K562 (cell line): Measurements from ENCODE around the gene PRDM16. TPM values are rescaled to one million over a fixed set of nuclear protein-coding genes. Genes with fewer than 3 reads are reported as not detected.

Experiments used
- ATAC-seq: fragments of 200-7000 bp; cut with Tn5 transposase; 3 replicates; pipeline ENCODE4 v1.9.1; 2020; ENCODE audit warnings: moderate library complexity
- BruUV-seq: library from RNA; stranded (reverse); fragments of 400-500 nt; replicated peaks from 2 replicates; lab custom pipeline; 2021; lab: Mats Ljungman, UMichigan
- CTCF ChIA-PET: fragments of 300-600 bp; formaldehyde crosslinking; extraction: SDS; loops from one replicate; lab custom pipeline; 2021; ENCODE audit warnings: low intra/inter-chr PET ratio; lab: Yijun Ruan, JAX
- POLR2A ChIA-PET: fragments of 300-600, 350-650 bp; sonication (Branson Sonifier 250); formaldehyde crosslinking; extraction: SDS; loops from one replicate; lab custom pipeline; 2021; ENCODE audit warnings: antibody characterized with exemption, inconsistent platforms; lab: Yijun Ruan, JAX
- DNase-seq, 4 experiments: peaks; one replicate each; pipeline versions ENCODE4 v3.0.0 to v3.0.0-alpha.2; 2011 to 2018; ENCODE audit warnings: low spot score in 3 of 4, mixed read lengths in 3 of 4; ENCODE audit errors: extremely low read depth in 1 of 4
- FAIRE-seq: peaks from 2 replicates; lab custom pipeline; 2011; peaks lifted over from hg19 to GRCh38; lab: Jason Lieb, UNC
- H2AFZ ChIP-seq: 2 replicates; pipeline ENCODE4 v1.6.0; 2011; ENCODE audit warnings: low read depth, low read length, control low read depth, inconsistent platforms
- H3K27ac ChIP-seq: fragments of 200-600 bp; 3 replicates; pipeline ENCODE4 v1.8.0; 2011; ENCODE audit warnings: low read depth, mild to moderate bottlenecking, control low read depth, inconsistent platforms, low read length, moderate library complexity, mixed read lengths; ENCODE audit errors: extremely low read depth
- H3K27me3 ChIP-seq, 2 experiments: fragments of 300-600 bp in 1 of 2; 2 replicates in 1 of 2; 3 replicates in 1 of 2; pipeline versions ENCODE4 v1.6.0 to v1.8.0; 2011; ENCODE audit warnings: inconsistent platforms in 2 of 2, low read length in 2 of 2, mild to moderate bottlenecking in 1 of 2, mixed read lengths in 1 of 2, moderate library complexity in 1 of 2; ENCODE audit not compliant: control insufficient read depth in 2 of 2, insufficient read depth in 2 of 2
- H3K36me3 ChIP-seq: fragments of 300-600 bp; 3 replicates; pipeline ENCODE4 v1.8.0; 2011; ENCODE audit warnings: mild to moderate bottlenecking, low read length, inconsistent platforms; ENCODE audit not compliant: control insufficient read depth, insufficient read depth
- H3K4me1 ChIP-seq, 2 experiments: fragments of 200-600 bp in 1 of 2; replicated peaks in 1 of 2; 2 replicates in 1 of 2; 3 replicates in 1 of 2; pipeline versions ENCODE4 v1.5.1 to v1.8.0; 2011; ENCODE audit warnings: inconsistent platforms in 2 of 2, low read length in 2 of 2, mild to moderate bottlenecking in 1 of 2, mixed read lengths in 1 of 2, moderate library complexity in 1 of 2; ENCODE audit not compliant: control insufficient read depth in 2 of 2, insufficient read depth in 2 of 2
- H3K4me2 ChIP-seq: 2 replicates; pipeline ENCODE4 v1.6.1; 2011; ENCODE audit warnings: low read length, control low read depth, inconsistent platforms, mixed read lengths; ENCODE audit not compliant: insufficient read depth
- H3K4me3 ChIP-seq: fragments of 200-600 bp; sonication (generic), shearing (Covaris generic); 2 replicates; pipeline ENCODE4 v1.5.1; 2016; ENCODE audit warnings: control low read depth, inconsistent platforms
- H3K79me2 ChIP-seq: fragments of 200-600 bp; 3 replicates; pipeline ENCODE4 v1.8.0; 2011; ENCODE audit warnings: low read length, inconsistent platforms; ENCODE audit not compliant: control insufficient read depth, insufficient read depth
- H3K9ac ChIP-seq, 2 experiments: 2 replicates each; pipeline versions ENCODE4 v1.6.0 to v1.6.1; 2011; ENCODE audit warnings: low read depth in 2 of 2, low read length in 2 of 2, control low read depth in 1 of 2, inconsistent platforms in 1 of 2, mild to moderate bottlenecking in 1 of 2, mixed read lengths in 1 of 2; ENCODE audit not compliant: insufficient read depth in 1 of 2
- H3K9me1 ChIP-seq: one replicate; pipeline ENCODE4 v1.6.0; 2011; ENCODE audit warnings: inconsistent platforms, mild to moderate bottlenecking, low read length, moderate library complexity; ENCODE audit not compliant: control insufficient read depth, insufficient read depth
- H3K9me3 ChIP-seq: replicated peaks from 2 replicates; pipeline ENCODE4 v1.5.1; 2011; ENCODE audit warnings: low read depth, low read length, inconsistent platforms; ENCODE audit not compliant: control insufficient read depth, insufficient read depth
- H4K20me1 ChIP-seq: replicated peaks from 2 replicates; pipeline ENCODE4 v1.6.1; 2011; ENCODE audit warnings: low read length, inconsistent platforms, mixed read lengths; ENCODE audit not compliant: control insufficient read depth, insufficient read depth
- CBFB ChIP-seq: sonication (generic); formaldehyde crosslinking; IDR thresholded peaks from 2 replicates; pipeline ENCODE4 v1.4.0; 2020; ENCODE audit warnings: mild to moderate bottlenecking, missing genetic modification reagents
- PCBP2 ChIP-seq: fragments of 200-400 bp; formaldehyde crosslinking; IDR thresholded peaks from 2 replicates; pipeline ENCODE4 v1.6.1; 2018; ENCODE audit warnings: low read length, low read depth, mild to moderate bottlenecking, moderate library complexity; ENCODE audit not compliant: poor library complexity, severe bottlenecking
- RFX7 ChIP-seq: fragments of 250-450 bp; sonication (Bioruptor Pico); IDR thresholded peaks from 2 replicates; pipeline ENCODE4 v1.5.1; 2021; ENCODE audit warnings: mild to moderate bottlenecking
- WGBS: fragments of 100-300 bp; shearing (Covaris generic); methylation state at CpG from one replicate; pipeline ENCODE4 v1.1.6; 2016; ENCODE audit warnings: low coverage, mixed read lengths; ENCODE audit not compliant: insufficient coverage; ENCODE audit errors: missing lambda C conversion rate; 5-methylcytosine and 5-hydroxymethylcytosine counted together
- in situ Hi-C: fragments of 300-500 bp; cut with MboI; formaldehyde crosslinking; loops from 4 replicates; pipeline ENCODE4 v1.15.0; 2018; ENCODE audit warnings: inconsistent platforms, mixed read lengths
- intact Hi-C: fragments of 100-400 bp; cut with micrococcal nuclease; formaldehyde crosslinking; loops from 2 replicates; pipeline ENCODE4 v1.14.2; 2022
- polyA plus RNA-seq, 8 experiments: library from polyadenylated mRNA; depleted of rRNA in 4 of 8; stranded (reverse) in 5 of 8; unstranded in 3 of 8; fragments of >200 nt; fragmentation: Nextera tagmentation in 2 of 8; fragmentation: Illumina TruSeq in 1 of 8; extraction: Ambion mirVana in 2 of 8; extraction: Trizol in 1 of 8; gene quantifications; 2 replicates each; pipeline versions ENCODE4 v1.2.1 to v1.2.3, GENCODE V29; 2011 to 2014; ENCODE audit warnings: inconsistent platforms in 1 of 8, missing spikeins in 1 of 8
- total RNA-seq, 7 experiments: library from RNA; depleted of rRNA in 6 of 7; stranded (reverse); fragments of >200 nt in 6 of 7; fragmentation: Illumina TruSeq in 2 of 7; extraction: Trizol in 2 of 7; gene quantifications; 2 replicates each; pipeline versions ENCODE4 v1.2.1 to v1.2.3, GENCODE V29; 2011 to 2021; ENCODE audit warnings: low replicate concordance in 1 of 7
- TF ChIP-seq, protein P1 (sequence below): fragments of 450-650 bp; conservative IDR thresholded peaks from 2 replicates; pipeline ENCODE4 v1.6.1; 2016; ENCODE audit warnings: missing genetic modification characterization, low read depth, mild to moderate bottlenecking, missing compliant biosample characterization, moderate library complexity

Gene PRDM16
- total and polyA plus RNA-seq, 9 of the 15 experiments (the other 6 are each of a cell fraction or from before 2014, with no cell fraction given): 0.10 to 0.27 TPM; not detected in 7

- Histone ChIP-seq H3K27me3 (peaks cover 24 to 65% of the 10 kb centered on the region in 2 experiments; a peak in 4 of 5 replicates), H3K4me3 (no peak overlapping the region), H3K9ac (no peak overlapping the region), H3K27ac (no peak overlapping the region), H3K4me1 (peaks cover 0 to 15% of the 10 kb centered on the region in 2 experiments; a peak in 1 of 5 replicates), H3K79me2 (no peaks in the 10 kb centered on the region), H3K36me3 (no peaks in the 10 kb centered on the region), H3K9me3 (no peaks in the 10 kb centered on the region)
- ATAC-seq (no peak), DNase-seq (no peak)
- in situ Hi-C loops: no loop called here
- BruUV-seq: no TSS peak
- 0% methylated on average over 17 of the region's 17 CpGs for WGBS
- TF ChIP-seq, protein P1, sequence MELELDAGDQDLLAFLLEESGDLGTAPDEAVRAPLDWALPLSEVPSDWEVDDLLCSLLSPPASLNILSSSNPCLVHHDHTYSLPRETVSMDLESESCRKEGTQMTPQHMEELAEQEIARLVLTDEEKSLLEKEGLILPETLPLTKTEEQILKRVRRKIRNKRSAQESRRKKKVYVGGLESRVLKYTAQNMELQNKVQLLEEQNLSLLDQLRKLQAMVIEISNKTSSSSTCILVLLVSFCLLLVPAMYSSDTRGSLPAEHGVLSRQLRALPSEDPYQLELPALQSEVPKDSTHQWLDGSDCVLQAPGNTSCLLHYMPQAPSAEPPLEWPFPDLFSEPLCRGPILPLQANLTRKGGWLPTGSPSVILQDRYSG (tag): no peak
- TF ChIP-seq CBFB (CRISPR knock-in tag) (no peak), PCBP2 (no peak), RFX7 (CRISPR knock-in tag) (no peak)
- TF ChIP-seq, all 486 proteins: peak for 0
- Histone ChIP-seq H3K9me1 (no peaks in the 10 kb centered on the region), H4K20me1 (peaks cover 6% of the 10 kb centered on the region; the same call in 1 of the 2 replicates), H2AFZ (no peak overlapping the region), H3K4me2 (no peak overlapping the region)
- ChIA-PET CTCF (no interaction called here), POLR2A (no interaction called here)
- intact Hi-C loops: no loop called here
- FAIRE-seq: no peak
Observed at GRCh38 chr1:3120140-3120539, 51.1 kb downstream of the PRDM16 start.
